Activated naive CD4-positive, alpha-beta T cell (primary cell): Measurements from ENCODE around the gene FOXP1.
"Not testable (repeated sequence)": the region's sequence is repeated elsewhere in the genome, so short reads cannot be mapped to it uniquely, and the experiment has no call there.

Source experiments
- DNase-seq, 4 experiments: peaks; one replicate each; lab custom pipeline; 2025; lab: John Stamatoyannopoulos, UW

FOXP1 gene

GRCh38 chr3:71029770-71030169, 553.8 kb downstream of the FOXP1 start:
- no peak for DNase-seq

GRCh38 chr3:71028802-71029201, 554.7 kb downstream of the FOXP1 start:
- DNase-seq, result no peak

- DNase-seq, result no peak
Measured at GRCh38 chr3:71028184-71028583, 555.3 kb downstream of the FOXP1 start.

GRCh38 chr3:71026634-71027578, 556.6 kb downstream of the FOXP1 start:
- no peak for DNase-seq

GRCh38 chr3:71025516-71025915, 558.0 kb downstream of the FOXP1 start:
- no peak for DNase-seq

- DNase-seq, result no peak
Measured at GRCh38 chr3:71025010-71025409, 558.5 kb downstream of the FOXP1 start.

- DNase-seq, result no peak
Measured at GRCh38 chr3:71022551-71023335, 560.8 kb downstream of the FOXP1 start.

- no peak for DNase-seq
Measured at GRCh38 chr3:71018799-71019198, 564.7 kb downstream of the FOXP1 start.

GRCh38 chr3:71016178-71016845, 567.2 kb downstream of the FOXP1 start:
- DNase-seq, result no peak

- DNase-seq, result not testable (repeated sequence)
Measured at GRCh38 chr3:71014616-71015015, 568.9 kb downstream of the FOXP1 start.

GRCh38 chr3:71012971-71013370, 570.6 kb downstream of the FOXP1 start:
- DNase-seq, result no peak

GRCh38 chr3:71011565-71012287, 571.8 kb downstream of the FOXP1 start:
- no peak for DNase-seq

GRCh38 chr3:71010726-71011455, 572.6 kb downstream of the FOXP1 start:
- DNase-seq, result peak; percentile 17 to 68 (median 38)

- no peak for DNase-seq
Measured at GRCh38 chr3:71008350-71008935, 575.1 kb downstream of the FOXP1 start.

GRCh38 chr3:71006810-71007785, 576.4 kb downstream of the FOXP1 start:
- DNase-seq, result no peak

GRCh38 chr3:71005702-71006321, 577.7 kb downstream of the FOXP1 start:
- no peak for DNase-seq

- DNase-seq, result no peak
Measured at GRCh38 chr3:71003511-71003910, 580.0 kb downstream of the FOXP1 start.

- no peak for DNase-seq
Measured at GRCh38 chr3:71002298-71002697, 581.2 kb downstream of the FOXP1 start.

GRCh38 chr3:71001303-71001830, 582.2 kb downstream of the FOXP1 start:
- no peak for DNase-seq
